Natural killer cell (primary cell): ENCODE data around the gene MRPL36. TPM values are rescaled to one million over a fixed set of nuclear protein-coding genes. Genes with fewer than 3 reads are reported as not detected.

Experiments used
- ATAC-seq, 3 donors: fragments of 150-1000 bp in 2 of 3; fragments of 200-7000 bp in 1 of 3; cut with Tn5 transposase; 1 replicate in 1 of 3; 2 replicates in 2 of 3; pipeline ENCODE4 v1.10.0; 2021; ENCODE audit warnings: mild to moderate bottlenecking in 2 of 3, moderate library complexity in 2 of 3
- DNase-seq, 2 donors: peaks; one replicate each; pipeline versions ENCODE4 v3.0.0 to v3.0.0-alpha.2; 2013 to 2021; ENCODE audit warnings: mixed read lengths in 1 of 2
- H3K27ac ChIP-seq: one replicate; pipeline ENCODE4 v1.5.1; 2013; ENCODE audit warnings: mild to moderate bottlenecking, low read length
- H3K27me3 ChIP-seq: one replicate; pipeline ENCODE4 v1.6.1; 2013; ENCODE audit warnings: low read length; ENCODE audit not compliant: control insufficient read depth, insufficient read depth
- H3K36me3 ChIP-seq: one replicate; pipeline ENCODE4 v1.6.1; 2013; ENCODE audit warnings: low read length; ENCODE audit not compliant: control insufficient read depth, insufficient read depth
- H3K4me1 ChIP-seq: one replicate; pipeline ENCODE4 v1.6.1; 2013; ENCODE audit warnings: low read length; ENCODE audit not compliant: control insufficient read depth, insufficient read depth
- H3K4me3 ChIP-seq: one replicate; pipeline ENCODE4 v1.5.1; 2013; ENCODE audit warnings: low read length
- H3K9me3 ChIP-seq: one replicate; pipeline ENCODE4 v1.6.1; 2013; ENCODE audit warnings: low read length; ENCODE audit not compliant: control insufficient read depth, insufficient read depth
- H3K27ac Mint-ChIP-seq, 2 donors: one replicate each; pipeline ENCODE4 v1.8.0; 2022; ENCODE audit warnings: mild to moderate bottlenecking in 2 of 2, mixed read lengths in 2 of 2, moderate library complexity in 1 of 2
- H3K27me3 Mint-ChIP-seq, 2 donors: one replicate each; pipeline ENCODE4 v1.8.0; 2022; ENCODE audit warnings: low read depth in 2 of 2, mixed read lengths in 2 of 2
- H3K36me3 Mint-ChIP-seq: one replicate; pipeline ENCODE4 v1.8.0; 2022; ENCODE audit warnings: mixed read lengths
- H3K4me1 Mint-ChIP-seq, 2 donors: one replicate each; pipeline ENCODE4 v1.8.0; 2022; ENCODE audit warnings: mixed read lengths in 2 of 2
- H3K4me3 Mint-ChIP-seq: one replicate; pipeline ENCODE4 v1.8.0; 2022; ENCODE audit warnings: mild to moderate bottlenecking, moderate library complexity, mixed read lengths
- H3K9me3 Mint-ChIP-seq, 2 donors: one replicate each; pipeline ENCODE4 v1.8.0; 2022; ENCODE audit warnings: mixed read lengths in 2 of 2
- WGBS: methylation state at CpG from one replicate; pipeline ENCODE4 v1.1.7; 2013; ENCODE audit warnings: missing lambda C conversion rate; ENCODE audit not compliant: insufficient coverage; 5-methylcytosine and 5-hydroxymethylcytosine counted together
- intact Hi-C: fragments of 100-400 bp; cut with micrococcal nuclease; formaldehyde crosslinking; loops from one replicate; pipeline ENCODE4 v1.14.2; 2022
- total RNA-seq, 4 donors: library from RNA; stranded (reverse); fragments of 120-200 nt in 1 of 4; gene quantifications; one replicate each; pipeline versions ENCODE4 v1.2.3 to v1.2.4, GENCODE V29; 2013 to 2022
- TF ChIP-seq, protein P1 (sequence below): fragments of 200-600 bp; IDR thresholded peaks from one replicate; pipeline ENCODE4 v1.8.0; 2022; ENCODE audit warnings: antibody characterized with exemption

MRPL36 gene
- total RNA-seq, 3 donors from 2014 or later (not counting 1 experiment from before 2014, with no cell fraction given), result 14.1 to 21.2 (median 17.1) TPM

DNA sequence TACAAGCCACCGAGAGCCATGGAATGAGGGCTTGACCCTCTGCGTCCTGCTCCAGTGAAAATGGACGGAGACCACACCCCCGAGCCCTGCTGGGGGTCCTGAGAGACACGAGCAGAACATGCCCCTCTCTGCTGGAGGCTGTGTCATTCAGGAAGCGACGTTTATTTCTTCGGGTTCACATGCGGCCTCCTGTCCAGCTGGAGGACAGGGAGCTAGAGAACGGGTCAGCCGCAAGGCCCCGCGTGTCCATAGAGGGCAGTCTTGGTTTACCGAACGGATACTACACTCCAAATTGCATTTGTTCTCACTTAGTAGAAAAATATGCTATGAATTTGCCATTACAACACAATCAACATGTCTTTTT is 36.1 kb downstream of the MRPL36 start:
- no peaks in the 10 kb centered on the region for H3K36me3 ChIP-seq
- no peaks in the 10 kb centered on the region for H3K4me1 ChIP-seq
- no peak overlapping the region for H3K4me3 ChIP-seq
- Mint-ChIP-seq H3K27ac (no peak overlapping the region), H3K27me3 (peaks cover 0 to 17% of the 10 kb centered on the region in 2 donors), H3K4me1 (no peaks in the 10 kb centered on the region), H3K4me3 (no peak overlapping the region), H3K9me3 (no peaks in the 10 kb centered on the region), H3K36me3 (no peaks in the 10 kb centered on the region)
- DNase-seq (peak in 1 of 2 donors; percentile 62), ATAC-seq (peak in 1 of 3 donors; percentile 45)
- intact Hi-C loops, result no loop called here
- H3K27ac ChIP-seq, result no peak overlapping the region
- H3K9me3 ChIP-seq, result no peaks in the 10 kb centered on the region
- H3K27me3 ChIP-seq, result no peaks in the 10 kb centered on the region
- WGBS, result 41% methylated on average over 13 of the region's 15 CpGs
- TF ChIP-seq, protein P1, sequence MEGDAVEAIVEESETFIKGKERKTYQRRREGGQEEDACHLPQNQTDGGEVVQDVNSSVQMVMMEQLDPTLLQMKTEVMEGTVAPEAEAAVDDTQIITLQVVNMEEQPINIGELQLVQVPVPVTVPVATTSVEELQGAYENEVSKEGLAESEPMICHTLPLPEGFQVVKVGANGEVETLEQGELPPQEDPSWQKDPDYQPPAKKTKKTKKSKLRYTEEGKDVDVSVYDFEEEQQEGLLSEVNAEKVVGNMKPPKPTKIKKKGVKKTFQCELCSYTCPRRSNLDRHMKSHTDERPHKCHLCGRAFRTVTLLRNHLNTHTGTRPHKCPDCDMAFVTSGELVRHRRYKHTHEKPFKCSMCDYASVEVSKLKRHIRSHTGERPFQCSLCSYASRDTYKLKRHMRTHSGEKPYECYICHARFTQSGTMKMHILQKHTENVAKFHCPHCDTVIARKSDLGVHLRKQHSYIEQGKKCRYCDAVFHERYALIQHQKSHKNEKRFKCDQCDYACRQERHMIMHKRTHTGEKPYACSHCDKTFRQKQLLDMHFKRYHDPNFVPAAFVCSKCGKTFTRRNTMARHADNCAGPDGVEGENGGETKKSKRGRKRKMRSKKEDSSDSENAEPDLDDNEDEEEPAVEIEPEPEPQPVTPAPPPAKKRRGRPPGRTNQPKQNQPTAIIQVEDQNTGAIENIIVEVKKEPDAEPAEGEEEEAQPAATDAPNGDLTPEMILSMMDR, result peak; percentile 48

GRCh38 chr5:1762883-1763547 is 36.6 kb downstream of the MRPL36 start:
- DNase-seq (no peak), ATAC-seq (no peak)
- H3K9me3 ChIP-seq, result no peaks in the 10 kb centered on the region
- TF ChIP-seq, protein P1, result no peak
- no peaks in the 10 kb centered on the region for H3K4me1 Mint-ChIP-seq
- no peaks in the 10 kb centered on the region for H3K4me1 ChIP-seq
- no peak overlapping the region for H3K4me3 Mint-ChIP-seq
- H3K27ac Mint-ChIP-seq, result no peak overlapping the region
- no peaks in the 10 kb centered on the region for H3K9me3 Mint-ChIP-seq
- H3K36me3 Mint-ChIP-seq, result no peaks in the 10 kb centered on the region
- no peaks in the 10 kb centered on the region for H3K27me3 ChIP-seq
- H3K4me3 ChIP-seq, result no peak overlapping the region
- H3K36me3 ChIP-seq, result no peaks in the 10 kb centered on the region
- intact Hi-C loops, result no loop called here
- no peak overlapping the region for H3K27ac ChIP-seq
- peaks cover 0 to 17% of the 10 kb centered on the region in 2 donors for H3K27me3 Mint-ChIP-seq
- 63% methylated on average over 13 of the region's 13 CpGs for WGBS

DNA sequence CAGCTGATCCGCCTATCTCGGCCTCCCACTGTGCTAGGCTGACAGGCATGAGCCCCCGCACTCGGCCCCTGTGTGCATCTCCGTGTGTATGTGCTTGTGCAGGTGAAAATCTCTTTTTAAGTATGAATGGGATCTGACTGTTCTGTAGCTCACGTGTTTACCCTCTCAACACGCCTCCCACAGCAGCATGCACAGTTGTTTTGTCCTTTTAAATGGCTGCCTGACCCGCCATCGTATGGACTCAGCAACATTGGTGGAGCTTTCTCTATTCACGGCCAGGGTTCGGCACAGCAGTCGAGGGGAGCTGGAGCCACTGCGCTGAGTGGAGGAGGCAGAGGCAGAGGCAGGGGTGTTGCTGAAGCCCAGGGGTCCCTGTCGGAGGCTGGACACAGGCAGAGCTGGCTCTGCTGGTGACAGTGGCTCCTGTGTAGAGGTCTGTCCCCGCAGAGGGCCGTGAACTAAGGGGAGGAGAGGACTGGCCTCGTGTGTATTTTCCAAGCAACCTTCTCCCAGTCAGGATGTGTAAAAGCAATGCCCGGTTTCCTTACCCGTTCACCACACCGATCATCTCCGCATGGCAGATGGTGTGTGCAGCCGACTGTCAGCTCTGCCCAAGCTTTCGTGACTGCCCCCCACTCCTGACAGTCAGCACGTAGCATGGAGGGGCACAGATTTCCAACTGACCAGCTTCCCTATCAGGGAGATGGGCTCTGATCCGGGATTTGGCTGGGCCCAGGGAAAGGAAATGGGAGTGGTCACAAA is 37.3 kb downstream of the MRPL36 start:
- Mint-ChIP-seq H3K36me3 (no peaks in the 10 kb centered on the region), H3K27ac (no peak overlapping the region), H3K4me3 (no peak overlapping the region), H3K27me3 (peaks cover 0 to 17% of the 10 kb centered on the region in 2 donors), H3K4me1 (no peaks in the 10 kb centered on the region), H3K9me3 (no peaks in the 10 kb centered on the region)
- Histone ChIP-seq H3K36me3 (no peaks in the 10 kb centered on the region), H3K4me1 (no peaks in the 10 kb centered on the region), H3K4me3 (no peak overlapping the region), H3K27me3 (no peaks in the 10 kb centered on the region), H3K27ac (no peak overlapping the region), H3K9me3 (no peaks in the 10 kb centered on the region)
- DNase-seq (no peak), ATAC-seq (no peak)
- intact Hi-C loops, result no loop called here
- 82% methylated on average over 25 of the region's 25 CpGs for WGBS
- TF ChIP-seq, protein P1, result no peak
